ENCODE measurements around the gene GREM2.

GRCh38 chr1:240612811-240613210 lies 856 bp upstream of the GREM2 start:
- no peak for TF ChIP-seq CTCF (conservative IDR thresholded peaks at IDR 0.05)
- no peak for TF ChIP-seq EZH2 (IDR thresholded peaks at IDR 0.05; ENCODE audit: low read depth)
